ENCODE measurements around the gene ADGRG3.

- TF ChIP-seq CTCF (IDR thresholded peaks at IDR 0.05) (no peak), EZH2 (IDR thresholded peaks at IDR 0.05; ENCODE audit: borderline replicate concordance, insufficient read depth, low read depth, low read length, poor library complexity, severe bottlenecking) (no peak)
Measured at GRCh38 chr16:57648125-57648524, 20.0 kb upstream of the ADGRG3 start.
